Measurements from ENCODE around the gene EMP2. TPM values are rescaled to one million over a fixed set of nuclear protein-coding genes. Genes with fewer than 3 reads are reported as not detected.

EMP2 gene
- total RNA-seq, 2 donors from 2014 or later = 19.0 to 20.7 TPM

GRCh38 chr16:10520869-10521578 is 59.4 kb downstream of the EMP2 start:
- Mint-ChIP-seq H3K4me1 (peaks cover 2% of the 10 kb centered on the region), H3K27me3 (ENCODE audit: insufficient read depth) (peaks cover 3% of the 10 kb centered on the region), H3K27ac (no peak overlapping the region), H3K9me3 (peaks cover 4% of the 10 kb centered on the region), H3K4me3 (no peak overlapping the region), H3K36me3 (ENCODE audit: low read depth) (no peaks in the 10 kb centered on the region)
- Histone ChIP-seq H3K36me3 (ENCODE audit: control insufficient read depth, insufficient read depth, low read length) (no peaks in the 10 kb centered on the region), H3K9me3 (ENCODE audit: control insufficient read depth, low read length) (no peaks in the 10 kb centered on the region), H3K27ac (ENCODE audit: low read depth, low read length) (no peak overlapping the region), H3K4me3 (ENCODE audit: low read length) (no peak overlapping the region), H3K4me1 (ENCODE audit: control insufficient read depth, insufficient read depth, low read length) (no peaks in the 10 kb centered on the region), H3K27me3 (ENCODE audit: control insufficient read depth, insufficient read depth, low read length, poor library complexity, severe bottlenecking) (no peaks in the 10 kb centered on the region), H3K9ac (ENCODE audit: extremely low read depth, low read length, poor library complexity, severe bottlenecking) (no peak overlapping the region)
- WGBS, 2 experiments (ENCODE audit: insufficient coverage in 1 of 2, insufficient read length in 1 of 2) = 73 to 83% methylated on average over 6 to 7 of the region's 7 CpGs
- DNase-seq = no peak
- TF ChIP-seq CTCF (conservative IDR thresholded peaks at IDR 0.05) = no peak

GRCh38 chr16:10519929-10520868 is 60.2 kb downstream of the EMP2 start:
- Mint-ChIP-seq H3K4me1 (peaks cover 2% of the 10 kb centered on the region), H3K4me3 (no peak overlapping the region), H3K36me3 (ENCODE audit: low read depth) (no peaks in the 10 kb centered on the region), H3K27ac (no peak overlapping the region), H3K9me3 (peaks cover 8% of the 10 kb centered on the region), H3K27me3 (ENCODE audit: insufficient read depth) (peaks cover 3% of the 10 kb centered on the region)
- WGBS, 2 experiments (ENCODE audit: insufficient coverage in 1 of 2, insufficient read length in 1 of 2) = 86% methylated on average over 5 to 10 of the region's 10 CpGs
- Histone ChIP-seq H3K9me3 (ENCODE audit: control insufficient read depth, low read length) (no peaks in the 10 kb centered on the region), H3K4me3 (ENCODE audit: low read length) (no peak overlapping the region), H3K9ac (ENCODE audit: extremely low read depth, low read length, poor library complexity, severe bottlenecking) (no peak overlapping the region), H3K4me1 (ENCODE audit: control insufficient read depth, insufficient read depth, low read length) (no peaks in the 10 kb centered on the region), H3K27me3 (ENCODE audit: control insufficient read depth, insufficient read depth, low read length, poor library complexity, severe bottlenecking) (no peaks in the 10 kb centered on the region), H3K36me3 (ENCODE audit: control insufficient read depth, insufficient read depth, low read length) (no peaks in the 10 kb centered on the region), H3K27ac (ENCODE audit: low read depth, low read length) (no peak overlapping the region)
- no peak for DNase-seq
- TF ChIP-seq CTCF (conservative IDR thresholded peaks at IDR 0.05) = no peak

- Histone ChIP-seq H3K9ac (ENCODE audit: extremely low read depth, low read length, poor library complexity, severe bottlenecking) (no peak overlapping the region), H3K27ac (ENCODE audit: low read depth, low read length) (no peak overlapping the region), H3K9me3 (ENCODE audit: control insufficient read depth, low read length) (no peaks in the 10 kb centered on the region), H3K27me3 (ENCODE audit: control insufficient read depth, insufficient read depth, low read length, poor library complexity, severe bottlenecking) (no peaks in the 10 kb centered on the region), H3K36me3 (ENCODE audit: control insufficient read depth, insufficient read depth, low read length) (no peaks in the 10 kb centered on the region), H3K4me1 (ENCODE audit: control insufficient read depth, insufficient read depth, low read length) (peaks cover 2% of the 10 kb centered on the region), H3K4me3 (ENCODE audit: low read length) (no peak overlapping the region)
- Mint-ChIP-seq H3K36me3 (ENCODE audit: low read depth) (no peaks in the 10 kb centered on the region), H3K4me1 (peaks cover 4% of the 10 kb centered on the region), H3K27me3 (ENCODE audit: insufficient read depth) (peaks cover 3% of the 10 kb centered on the region), H3K9me3 (peaks cover 8% of the 10 kb centered on the region), H3K27ac (no peak overlapping the region), H3K4me3 (no peak overlapping the region)
- TF ChIP-seq CTCF (conservative IDR thresholded peaks at IDR 0.05) = no peak
- no peak for DNase-seq
- no CpG with 5 or more reads among the region's 1 CpG for WGBS, 2 experiments (ENCODE audit: insufficient coverage in 1 of 2, insufficient read length in 1 of 2)
Measured at GRCh38 chr16:10519297-10519696, 61.1 kb downstream of the EMP2 start.
